ENCODE results near the gene MICOS13.

DNA sequence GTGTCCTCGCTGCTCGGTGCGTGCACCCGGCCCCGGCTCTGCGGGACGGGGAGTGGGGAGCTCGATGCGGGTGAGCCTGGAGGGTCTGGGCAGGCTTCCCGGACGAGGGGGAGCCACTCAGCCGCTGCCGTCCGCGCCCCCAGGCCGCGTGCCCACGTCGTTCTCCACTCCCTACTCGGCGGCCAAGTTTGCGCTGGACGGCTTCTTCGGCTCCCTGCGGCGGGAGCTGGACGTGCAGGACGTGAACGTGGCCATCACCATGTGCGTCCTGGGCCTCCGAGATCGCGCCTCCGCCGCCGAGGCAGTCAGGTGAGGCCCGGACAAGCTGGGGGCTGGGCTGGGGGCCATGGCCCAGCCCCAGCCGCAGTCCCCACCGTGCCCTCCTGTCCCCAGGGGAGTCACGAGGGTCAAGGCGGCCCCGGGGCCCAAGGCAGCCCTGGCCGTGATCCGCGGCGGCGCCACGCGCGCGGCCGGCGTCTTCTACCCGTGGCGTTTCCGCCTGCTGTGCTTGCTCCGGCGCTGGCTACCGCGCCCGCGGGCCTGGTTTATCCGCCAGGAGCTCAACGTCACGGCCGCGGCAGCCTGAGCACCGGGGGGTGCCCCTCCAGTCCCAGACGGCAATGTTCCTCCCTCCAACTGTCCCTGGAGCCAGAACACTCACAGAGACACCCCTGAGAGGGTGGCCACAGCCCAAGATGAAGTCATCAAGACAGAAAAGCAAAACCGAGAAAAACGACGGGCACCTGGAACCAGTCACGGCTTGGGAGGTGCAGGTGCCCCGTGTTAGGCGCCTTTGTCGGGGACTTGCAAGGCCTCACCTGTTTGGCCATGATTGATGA lies 7.3 kb upstream of the MICOS13 start:
- TF ChIP-seq CREB1 (CRISPR knock-in tag; IDR thresholded peaks at IDR 0.05; ENCODE audit: low read depth) (no peak), REST (IDR thresholded peaks at IDR 0.05; ENCODE audit: unreplicated experiment) (no peak), EZH2phosphoT487 (IDR thresholded peaks at IDR 0.05; ENCODE audit: unreplicated experiment) (no peak), EZH2 (IDR thresholded peaks at IDR 0.05; ENCODE audit: low read depth, unreplicated experiment) (no peak)

Measured in GM23338 (cell line).